Activated T-helper 1 cell treated with anti-CD3 and anti-CD28 coated beads, Interleukin-2, amount 50 U/mL, for 16 hours (primary cell): ENCODE data around the gene MUL1.
A peak's percentile ranks its signal among the peaks of the same experiment; 100 is the strongest.

Experiments used
- DNase-seq, 2 donors: peaks; one replicate each; pipeline ENCODE4 v3.0.0-alpha.2; 2020; ENCODE audit warnings: low read depth in 1 of 2, low spot score in 1 of 2

The MUL1 gene

DNA sequence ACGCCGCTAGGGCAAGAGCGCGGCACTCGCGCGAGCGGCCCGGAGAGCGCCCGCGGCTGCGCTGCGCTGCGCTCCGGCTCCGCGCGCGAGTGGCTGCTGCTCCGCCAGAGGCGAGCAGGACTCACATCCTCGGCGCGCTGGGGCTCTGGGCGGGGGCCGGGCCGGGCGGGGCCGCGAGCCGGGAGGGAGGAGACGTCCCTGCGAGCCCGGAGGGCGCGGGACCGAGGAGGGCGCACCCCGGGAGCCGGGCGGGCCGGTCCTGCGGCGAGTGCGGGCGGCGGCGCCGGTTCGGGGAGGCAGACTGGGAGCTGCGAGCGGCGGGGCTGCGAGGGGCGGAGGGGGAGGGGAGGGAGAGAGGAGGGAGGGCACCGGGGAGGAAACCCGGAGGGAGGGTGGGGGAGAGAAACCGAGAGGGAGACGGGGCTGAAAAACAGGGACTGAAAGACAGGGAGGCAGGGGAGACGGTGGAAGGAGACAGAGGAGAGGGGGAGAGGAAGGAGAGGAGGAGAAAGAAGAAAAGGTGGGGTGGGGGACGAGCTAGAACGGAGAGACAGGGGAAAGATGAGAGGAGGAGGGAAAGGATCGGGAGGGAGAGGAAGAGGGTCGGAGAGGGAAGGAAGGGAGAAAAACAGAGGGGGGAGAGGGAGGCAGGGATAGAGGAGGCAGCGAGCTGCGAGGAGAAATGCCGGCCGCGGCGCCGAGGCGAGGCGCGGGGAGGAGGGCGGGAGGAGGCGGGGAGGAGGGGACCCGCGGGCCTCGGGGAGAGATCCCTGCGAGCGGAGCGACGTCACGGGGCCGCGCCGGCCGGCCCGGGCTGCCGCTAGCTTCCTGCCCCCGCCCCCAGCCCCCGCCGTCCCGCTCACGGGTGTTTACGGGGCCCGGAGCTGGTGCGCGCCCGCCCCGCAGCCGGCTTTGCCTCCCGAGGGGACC is 22.2 kb downstream of the MUL1 start, which contains the start of gene CAMK2N1:
CAMK2N1 (minus strand) TSS at position 684 of the 930 bp plus-strand sequence. CDS start 831 bp downstream, outside the sequence.
- DNase-seq: peak; percentile 39 to 44

DNA sequence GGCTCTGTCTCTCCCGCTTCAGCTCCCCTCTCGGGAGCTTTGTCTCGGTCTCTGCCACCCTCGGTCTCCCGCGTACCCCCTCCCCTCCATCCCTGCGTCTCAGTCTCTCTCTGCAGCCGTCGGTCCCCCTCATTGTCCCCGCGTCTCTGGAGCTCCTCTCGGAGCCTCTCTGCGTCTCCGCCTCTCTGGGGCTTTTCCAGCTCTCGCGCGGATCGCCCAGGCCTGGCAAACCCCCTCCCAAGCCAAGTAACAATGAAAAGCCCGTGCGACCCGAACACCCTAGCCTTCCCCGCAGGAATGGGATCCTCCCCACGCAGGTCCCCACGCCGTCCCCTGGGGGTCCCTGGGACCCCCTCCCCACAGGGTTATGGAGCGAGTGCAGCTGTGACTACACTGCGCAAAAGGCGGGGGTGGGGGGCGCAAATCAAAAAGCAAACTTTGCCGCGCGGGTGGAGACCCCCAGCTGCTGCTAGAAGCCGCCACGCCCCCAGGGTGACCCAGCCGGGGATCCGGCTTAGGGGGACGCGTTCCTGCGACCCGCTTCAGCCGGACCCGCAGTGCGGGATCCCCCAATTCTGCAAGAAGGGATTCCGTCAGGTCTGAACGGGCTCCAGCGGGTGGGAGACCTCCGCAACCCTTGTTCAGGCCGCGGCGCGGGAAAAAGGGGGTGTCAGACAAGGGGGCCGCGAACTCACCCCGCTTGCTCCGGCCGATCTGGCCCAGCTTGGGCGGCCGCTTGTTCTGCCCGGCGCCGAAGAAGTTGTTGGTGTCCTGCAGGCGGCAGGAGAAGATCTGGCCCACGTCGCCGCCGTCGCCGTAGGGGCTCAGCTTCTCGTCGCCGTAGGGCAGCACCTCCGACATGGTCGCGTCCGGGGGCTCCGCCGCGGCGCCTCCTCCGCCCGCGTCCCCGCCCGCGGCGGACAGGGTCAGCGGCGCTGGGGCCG is 23.2 kb downstream of the MUL1 start:
- DNase-seq: no peak

DNA sequence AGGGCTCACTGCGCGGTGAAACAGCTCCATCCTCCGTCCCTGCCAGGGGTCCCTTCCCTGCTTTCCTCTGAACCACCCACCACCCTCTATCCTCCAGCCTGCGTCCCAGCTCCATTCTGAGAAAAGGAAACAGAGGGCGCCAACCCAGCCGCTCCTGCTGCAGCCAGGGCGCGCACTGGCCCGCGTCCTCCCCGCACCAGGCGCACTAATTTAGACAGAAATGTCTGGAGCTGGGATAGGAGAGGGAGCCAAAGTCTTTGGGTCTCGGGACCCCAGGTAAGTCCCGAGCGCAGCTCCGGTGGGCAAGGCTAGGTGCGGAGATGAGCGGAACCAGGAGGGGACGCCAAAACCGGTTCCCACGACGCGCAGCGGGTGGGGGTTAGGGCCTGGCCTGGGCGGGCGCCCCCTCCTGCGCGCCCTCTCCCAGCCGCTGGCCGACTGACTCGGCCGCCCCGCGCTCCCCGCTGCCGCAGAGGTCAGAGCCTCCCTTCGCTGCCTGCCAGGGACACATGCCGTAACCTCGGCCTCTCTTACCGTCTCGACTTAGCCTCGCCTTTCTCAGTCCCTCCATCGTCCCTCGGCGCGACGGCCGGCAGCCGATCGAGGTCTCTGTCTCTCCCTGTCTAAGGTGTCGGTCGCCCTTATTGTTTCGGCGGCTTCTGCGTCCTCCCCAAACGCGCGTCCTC is 24.0 kb downstream of the MUL1 start:
- no peak for DNase-seq

DNA sequence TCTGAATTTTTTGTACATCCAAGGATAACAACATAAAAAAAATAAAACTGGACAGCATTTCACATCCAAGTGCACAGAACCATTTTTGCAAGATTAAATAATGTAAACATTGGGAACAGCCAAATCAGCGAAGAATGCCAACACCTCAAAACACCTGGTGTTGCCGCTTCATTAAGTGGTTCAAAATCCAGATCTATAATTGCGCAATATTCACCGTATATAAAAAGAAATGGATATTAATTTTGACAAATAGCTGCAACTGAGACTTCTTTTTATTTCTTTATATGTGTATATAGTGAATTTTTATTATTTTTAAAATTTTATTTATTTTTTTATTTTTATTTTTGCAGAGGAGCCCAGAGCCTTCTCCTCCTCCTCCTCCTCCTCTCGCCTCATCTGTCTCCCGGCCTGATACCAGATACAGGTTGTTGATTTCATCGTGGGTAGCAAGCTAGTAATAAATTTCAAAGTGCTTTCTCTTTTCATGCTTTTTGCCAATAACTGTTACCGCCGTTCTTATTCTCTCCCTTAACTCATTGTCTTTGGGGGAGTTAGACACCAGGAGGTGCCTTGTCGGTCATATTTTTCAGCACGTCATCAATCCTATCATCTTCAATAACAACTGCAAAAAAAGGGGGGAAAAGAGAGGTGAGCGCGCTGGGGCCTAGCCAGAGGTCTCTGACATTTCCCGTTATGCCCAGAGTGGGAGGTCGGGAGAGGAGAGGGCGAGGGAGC is 24.7 kb downstream of the MUL1 start:
- DNase-seq: no peak

DNA sequence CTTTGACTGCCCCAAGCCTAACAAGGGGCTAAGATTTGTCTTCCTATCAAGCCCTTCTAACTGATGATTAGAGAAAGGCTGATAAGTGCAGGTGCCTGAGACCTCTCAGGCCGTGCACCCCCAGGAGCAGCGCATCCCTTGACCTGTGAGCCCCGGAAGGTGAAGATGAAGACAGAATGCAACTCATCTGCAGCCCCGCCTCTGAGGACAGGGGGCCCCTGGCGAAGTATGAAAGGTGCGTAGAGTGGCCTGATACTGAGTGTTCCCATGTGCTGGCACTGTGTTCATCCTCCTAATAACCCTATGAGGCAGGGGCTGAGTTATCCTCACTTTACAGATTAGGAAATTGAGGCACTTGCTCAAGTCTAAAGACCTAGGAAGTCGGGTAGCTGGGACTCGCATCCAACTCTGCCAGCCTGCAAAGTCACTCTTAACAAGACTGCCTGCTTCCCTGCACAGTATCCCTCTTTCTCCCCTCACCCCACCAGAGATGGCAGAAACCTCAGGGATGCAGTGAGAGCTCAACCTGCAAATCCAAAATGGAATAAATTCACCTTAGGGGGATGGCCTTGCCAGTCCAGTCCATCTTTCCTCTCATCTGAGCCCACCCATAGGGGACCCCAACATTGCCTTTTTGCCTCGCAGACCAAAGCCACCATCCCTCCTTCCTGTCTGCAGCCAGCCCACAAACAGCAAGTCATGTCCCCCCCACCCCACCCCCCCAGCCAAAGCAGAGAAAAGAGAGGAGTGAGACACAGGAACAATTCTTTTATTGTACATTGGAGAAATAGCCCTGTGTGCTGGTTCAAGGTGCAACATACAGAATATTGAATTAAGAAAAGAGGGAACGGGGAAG is 26.1 kb downstream of the MUL1 start:
- DNase-seq: no peak

DNA sequence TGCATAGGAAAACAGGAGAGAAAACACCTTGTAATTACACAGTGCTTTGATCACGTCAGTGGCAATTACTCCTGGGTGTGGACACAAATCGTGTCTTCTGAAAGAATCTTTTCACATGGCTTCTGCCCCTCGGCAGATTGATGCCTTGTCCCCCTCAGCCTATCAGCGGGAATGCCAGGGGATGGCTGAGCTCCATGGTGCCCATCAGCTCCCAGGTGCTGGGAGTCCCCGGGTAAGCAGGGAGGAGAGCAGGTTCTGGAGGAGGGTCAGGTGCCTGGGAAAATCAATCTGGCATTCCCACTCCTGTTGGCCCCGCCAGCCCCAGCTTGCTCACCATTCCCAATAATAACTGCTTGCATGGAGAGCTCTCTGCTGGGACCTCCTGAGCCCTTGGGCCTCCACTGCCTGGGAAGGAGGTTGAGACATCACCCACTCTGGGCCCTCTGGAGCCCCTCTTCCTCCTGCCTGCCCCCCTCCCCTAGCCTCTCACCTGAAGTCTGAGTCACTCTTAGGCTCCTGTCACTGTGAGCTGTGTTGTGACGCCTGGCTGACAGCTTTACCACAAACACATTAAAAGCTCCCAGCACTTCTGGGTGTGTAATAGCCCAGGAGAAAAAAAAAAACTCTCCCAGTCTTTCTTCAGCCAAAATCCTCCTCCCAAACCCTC is 26.9 kb downstream of the MUL1 start:
- DNase-seq: no peak

DNA sequence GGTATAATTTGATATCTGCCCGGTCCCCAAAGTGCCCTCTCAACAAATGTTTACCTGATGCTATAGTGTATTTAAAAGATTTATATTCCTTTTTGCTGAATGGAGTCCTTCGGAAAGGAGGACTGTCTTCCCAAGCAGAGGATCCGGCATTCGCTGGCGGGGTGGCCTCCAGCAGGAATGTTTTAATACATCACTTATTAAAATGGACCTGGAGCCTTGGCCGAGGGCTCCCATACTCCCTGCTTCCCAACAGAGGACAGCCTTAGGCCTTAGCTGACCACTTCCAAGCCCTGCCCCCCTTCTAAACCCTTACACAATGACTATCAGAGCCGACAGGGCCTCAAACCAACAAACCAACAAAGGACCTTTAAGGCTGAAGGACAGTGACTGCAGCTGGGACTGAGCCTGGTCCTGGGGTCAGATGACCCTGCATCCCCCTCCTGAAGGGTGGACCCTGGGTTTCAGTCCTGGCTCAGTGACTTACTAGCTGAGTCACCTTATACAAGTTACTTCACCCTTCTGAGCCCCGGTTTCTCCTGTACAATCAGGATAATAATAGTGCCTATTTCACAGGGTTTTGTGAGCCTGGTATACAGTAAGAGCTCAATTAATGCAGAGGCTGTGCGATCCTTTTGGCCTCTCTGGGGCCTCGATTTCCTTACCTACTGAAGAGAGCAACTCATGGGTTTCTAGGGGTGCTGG is 27.6 kb downstream of the MUL1 start:
- DNase-seq: no peak

DNA sequence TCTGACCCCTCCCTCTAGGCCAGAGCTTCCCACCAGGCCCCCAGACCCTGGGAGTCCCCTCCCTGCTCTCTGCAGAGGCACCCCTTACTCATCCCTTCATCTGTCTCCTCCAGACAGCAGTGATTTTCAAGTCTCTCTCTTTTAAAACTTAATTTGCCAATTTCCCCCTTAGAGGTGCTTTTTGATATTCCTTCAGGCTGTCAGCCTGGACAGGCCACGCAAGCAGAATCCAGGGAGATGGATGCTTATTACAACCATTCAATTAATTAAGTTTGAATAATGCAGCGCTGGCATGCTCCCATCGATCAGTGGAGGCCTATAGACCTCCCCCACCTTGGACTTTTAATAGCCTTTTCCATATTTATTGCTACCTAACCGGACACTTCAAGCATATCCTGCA is 28.1 kb downstream of the MUL1 start:
- DNase-seq: no peak

DNA sequence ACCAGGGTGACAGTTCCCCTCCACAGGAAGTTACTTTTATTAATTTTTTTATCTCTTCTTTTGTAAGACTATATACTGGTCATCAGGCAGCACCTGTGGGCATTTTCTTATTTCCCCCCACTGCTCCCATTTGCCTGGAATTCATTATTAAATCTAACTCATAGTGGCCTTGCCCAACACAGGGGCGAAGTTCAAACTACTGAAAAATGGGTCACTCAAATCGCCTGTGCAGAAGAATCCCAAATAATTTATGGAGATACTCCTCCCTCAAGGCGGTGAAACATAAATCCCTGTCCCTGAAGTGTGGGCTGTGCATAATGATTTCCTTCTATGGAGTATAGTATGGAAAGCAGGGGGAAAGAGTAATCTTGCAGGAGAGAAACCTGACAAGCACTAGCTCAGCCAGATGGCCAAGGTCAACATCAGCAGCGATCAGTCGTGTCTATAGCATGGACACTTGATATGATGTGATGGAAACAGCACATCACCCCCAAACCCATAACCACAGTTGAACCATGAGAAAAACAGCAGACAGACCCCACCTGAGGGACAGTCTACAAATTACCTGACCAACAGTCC is 29.8 kb downstream of the MUL1 start:
- DNase-seq: no peak

DNA sequence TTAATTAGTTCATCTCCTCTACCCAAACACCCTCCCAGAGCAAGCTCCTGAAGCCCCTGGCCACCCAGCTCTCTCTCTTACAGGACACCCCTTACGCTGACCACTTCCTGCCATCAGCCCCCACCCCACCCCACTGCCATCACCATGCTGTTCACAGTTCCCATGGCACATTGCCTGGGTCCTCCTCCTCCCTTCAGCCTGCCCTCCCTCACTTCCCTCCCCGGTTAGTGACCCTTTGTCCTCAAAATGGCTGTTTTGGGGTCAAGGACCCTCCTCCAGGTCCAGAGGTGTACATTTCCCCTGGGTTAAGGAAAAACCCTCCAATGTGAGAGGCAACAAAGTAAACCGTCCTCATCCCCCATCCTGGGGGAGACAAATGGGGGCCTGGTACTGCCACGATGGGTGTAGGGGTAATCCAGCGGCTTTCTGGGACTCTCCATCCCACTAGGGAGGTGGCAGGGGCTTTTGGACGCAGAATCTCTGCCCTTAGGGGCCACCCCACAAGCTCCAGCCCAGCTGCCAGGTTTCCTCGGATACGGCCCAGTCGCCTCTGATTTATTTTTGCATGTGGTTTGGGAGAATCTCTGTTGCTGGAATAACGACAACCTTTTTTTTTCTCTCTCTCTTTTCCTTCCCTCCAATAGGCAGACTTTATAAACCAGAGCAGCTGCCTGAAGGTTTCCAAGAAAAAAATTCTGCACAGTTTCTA is 30.4 kb downstream of the MUL1 start:
- DNase-seq: no peak

DNA sequence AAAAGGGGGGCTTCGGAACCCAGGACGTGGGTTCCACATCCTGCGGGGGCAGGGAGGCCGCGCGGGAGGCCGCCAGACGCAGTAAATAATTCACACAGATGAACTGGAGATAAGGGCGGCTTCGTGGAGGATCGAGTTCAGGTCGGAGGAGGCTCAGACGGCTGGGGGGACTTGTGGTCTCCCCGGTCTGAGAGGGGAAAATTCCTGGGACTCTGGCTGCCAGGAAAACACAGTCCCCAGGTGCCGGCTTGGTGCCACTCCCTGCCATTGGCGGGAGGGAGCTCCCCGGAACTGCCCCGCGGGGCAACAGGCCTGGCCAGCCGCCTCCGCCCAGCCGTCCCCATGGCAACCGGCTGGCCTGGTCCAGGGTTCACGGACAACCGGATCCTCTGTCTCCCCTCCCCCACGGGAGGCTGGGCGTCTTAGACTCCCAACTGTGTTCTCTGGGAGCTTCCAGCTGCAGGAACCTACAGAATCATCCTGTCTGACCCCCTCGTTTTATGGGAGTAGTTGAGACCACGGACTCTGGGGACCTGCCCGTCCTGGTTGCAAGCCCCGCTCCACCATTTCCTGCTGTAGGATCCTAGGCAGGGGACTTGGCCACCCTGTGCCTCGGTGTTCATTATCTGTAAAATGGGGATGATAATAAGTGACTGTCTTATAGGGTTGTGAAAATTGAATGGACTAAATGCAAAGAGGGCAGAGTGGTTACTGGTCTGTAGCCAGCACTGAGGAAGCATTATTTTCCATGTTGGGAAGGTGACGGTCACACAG is 31.5 kb downstream of the MUL1 start:
- DNase-seq: no peak

DNA sequence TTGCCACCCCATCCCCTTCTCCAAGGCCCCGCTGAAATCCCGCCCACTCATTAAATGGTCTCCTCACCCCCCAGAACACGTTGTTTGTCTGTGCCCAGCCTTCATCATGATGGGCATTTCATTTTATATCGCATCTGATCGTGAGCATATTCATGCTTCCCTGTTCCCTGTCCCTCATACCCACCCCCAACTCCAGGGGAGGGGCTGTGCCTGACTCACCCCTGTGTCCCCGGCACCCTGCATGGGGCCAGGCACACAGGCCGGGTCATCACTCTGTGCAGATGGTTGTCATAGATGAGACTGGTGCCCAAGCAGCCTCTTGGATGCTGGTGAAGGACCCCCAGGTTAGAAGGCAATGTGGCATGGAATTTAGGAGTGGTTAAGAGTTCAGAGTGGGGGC is 33.0 kb downstream of the MUL1 start:
- DNase-seq: no peak

DNA sequence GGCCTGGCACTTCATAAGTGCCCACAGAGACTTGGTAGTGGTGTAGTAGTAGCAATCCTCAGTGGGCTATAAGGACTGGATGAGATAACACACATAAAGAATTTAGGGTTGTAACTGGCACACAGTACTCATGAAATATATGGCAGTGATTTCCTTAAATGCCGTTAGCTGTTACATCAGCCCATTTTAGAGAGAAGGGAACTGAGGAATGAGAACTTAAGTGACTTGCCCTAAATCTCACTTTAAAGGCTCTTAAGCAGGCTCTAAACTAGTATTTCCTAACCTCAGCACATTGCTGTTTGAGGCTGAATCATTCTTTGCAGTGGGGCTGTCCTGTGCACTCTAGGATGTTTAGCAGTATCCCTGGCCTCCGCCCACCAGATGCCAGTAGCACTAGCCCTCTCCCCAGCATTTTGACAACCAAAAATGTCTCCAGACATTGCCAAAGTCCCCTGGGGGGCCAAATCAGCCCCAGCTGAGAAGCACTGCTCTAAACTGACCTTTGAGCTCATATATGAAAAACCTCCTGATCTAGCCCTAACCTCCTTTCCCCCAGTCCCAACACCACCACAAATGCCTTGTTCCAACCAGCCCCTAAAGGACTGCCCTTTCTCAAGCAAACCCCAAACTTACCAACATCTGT is 33.5 kb downstream of the MUL1 start:
- DNase-seq: no peak

DNA sequence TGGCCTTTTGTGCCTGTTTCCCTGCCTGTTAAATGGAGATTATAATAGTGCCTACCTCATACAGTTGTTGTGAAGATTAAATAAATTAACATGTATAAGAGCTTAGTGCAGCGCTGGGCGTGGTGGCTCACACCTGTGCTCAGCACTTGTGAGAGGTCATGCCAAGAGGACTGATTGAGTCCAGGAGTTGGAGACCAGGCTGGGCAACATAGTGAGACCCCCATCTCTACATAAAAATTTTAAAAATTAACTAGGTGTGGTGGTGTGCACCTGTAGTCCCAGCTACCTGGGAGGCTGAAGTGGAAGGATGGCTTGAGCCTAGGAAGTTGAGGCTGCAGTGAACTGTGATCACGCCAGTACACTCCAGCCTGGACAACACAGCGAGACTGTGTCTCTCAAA is 34.1 kb downstream of the MUL1 start:
- no peak for DNase-seq

DNA sequence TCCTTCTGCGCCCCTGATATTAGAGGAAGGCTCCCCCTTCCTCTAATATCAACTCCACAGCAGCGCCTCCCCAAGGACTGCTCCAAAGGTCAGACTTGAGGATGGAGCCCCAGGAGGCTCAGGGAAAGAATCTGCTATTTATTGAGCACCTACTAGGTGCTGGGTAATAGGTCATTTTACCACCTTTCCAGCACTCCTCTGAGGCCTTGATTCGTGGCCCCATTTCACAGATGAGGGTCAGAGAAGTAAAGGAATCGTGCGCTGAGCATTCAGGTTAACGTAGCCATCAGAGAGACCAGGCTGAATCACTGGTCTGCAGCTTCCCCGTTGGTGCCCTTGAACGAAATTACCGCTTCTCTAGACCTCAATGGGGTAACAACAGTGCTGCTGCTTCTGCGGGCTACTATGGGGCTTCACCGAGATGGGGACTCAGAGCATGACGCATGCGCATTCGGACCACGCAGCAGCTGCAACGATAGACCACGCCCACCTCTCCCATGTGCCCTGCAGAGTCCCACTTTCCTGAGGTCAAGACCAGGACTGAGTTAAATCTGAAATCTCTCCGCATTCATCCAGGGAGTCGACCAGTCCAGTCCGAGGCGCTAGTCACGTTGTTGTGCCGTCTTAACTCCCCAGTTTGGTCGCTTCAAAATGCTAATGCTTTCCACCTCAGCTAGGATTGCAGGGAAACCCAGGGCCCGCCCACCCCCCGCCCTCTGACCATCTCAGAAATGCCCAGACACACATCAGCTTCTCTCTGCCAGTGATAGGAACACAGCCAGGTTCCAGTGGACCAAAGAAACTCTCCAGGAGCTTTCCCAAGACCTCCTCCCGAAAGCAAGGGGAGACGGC is 34.9 kb downstream of the MUL1 start:
- DNase-seq: no peak
